ENCODE measurements around the gene ABHD8. TPM values are rescaled to one million over a fixed set of nuclear protein-coding genes. Genes with fewer than 3 reads are reported as not detected.

The ABHD8 gene
- total and polyA plus RNA-seq, 2 of the 4 experiments (the other 2 are of a cell fraction): 3.9 to 10.2 TPM

DNA sequence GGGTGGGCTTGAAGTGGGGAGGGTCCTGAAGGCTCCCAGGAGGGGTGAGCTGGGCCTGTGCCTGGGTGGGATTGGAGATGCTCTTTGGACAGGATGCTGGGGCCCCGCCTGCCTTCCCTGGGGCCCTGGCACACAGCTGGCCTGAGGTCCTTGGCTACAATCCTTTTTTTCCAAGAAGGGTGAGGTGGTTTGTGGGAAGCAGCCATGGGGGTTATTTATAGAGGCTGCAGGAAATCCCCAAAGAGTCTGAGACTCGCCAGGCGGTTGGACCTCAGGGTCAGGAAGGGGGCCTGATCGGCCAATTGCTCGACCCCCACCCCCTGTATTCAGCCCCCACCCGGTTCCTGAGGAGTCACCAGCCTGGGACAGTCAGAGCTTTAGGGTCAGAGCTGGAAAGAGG lies 44.1 kb upstream of the ABHD8 start:
- Histone ChIP-seq H2BK5ac (ENCODE audit: low read depth, low read length, poor library complexity, severe bottlenecking) (no peak overlapping the region), H3K4ac (ENCODE audit: low read depth, low read length) (no peak overlapping the region), H3K9me3 (ENCODE audit: control insufficient read depth, insufficient read depth, low read length) (no peaks in the 10 kb centered on the region), H3K36me3 (ENCODE audit: control insufficient read depth, insufficient read depth, low read length) (peaks cover under 1% of the 10 kb centered on the region; the same call in 1 of the 2 replicates), H2AK5ac (ENCODE audit: low read depth, low read length) (no peak overlapping the region), H4K8ac (ENCODE audit: low read depth in 2 of 2, low read length in 2 of 2) (no peak overlapping the region), H3K18ac (ENCODE audit: low read depth, low read length) (no peak overlapping the region), H3K9ac (ENCODE audit: low read depth, low read length) (no peak overlapping the region), H3K23ac (ENCODE audit: low read depth, low read length) (no peak overlapping the region), H4K20me1 (ENCODE audit: insufficient read depth, low read length) (no peaks in the 10 kb centered on the region; the same call in 1 of the 2 replicates), H2AK9ac (replicated peaks; ENCODE audit: low read depth, low read length, poor library complexity) (no peak overlapping the region), H3K27me3 (ENCODE audit: control insufficient read depth, insufficient read depth, low read length) (peaks cover 3% of the 10 kb centered on the region; the same call in 1 of the 2 replicates), H4K91ac (ENCODE audit: insufficient read depth, low read depth, low read length) (no peak overlapping the region), H4K5ac (ENCODE audit: low read depth, low read length) (no peak overlapping the region), H2AFZ (replicated peaks; ENCODE audit: low read length, poor library complexity) (no peak overlapping the region), H2BK15ac (ENCODE audit: low read depth, low read length) (no peak overlapping the region), H2BK20ac (ENCODE audit: low read depth, low read length) (no peak overlapping the region), H3K27ac (ENCODE audit: insufficient read depth, low read length) (no peak overlapping the region), H3K14ac (replicated peaks; ENCODE audit: low read depth, low read length) (no peak overlapping the region), H3K4me1 (ENCODE audit: control insufficient read depth, insufficient read depth, low read length) (0 out of 2 replicates have a peak, but pooled peaks cover 2% of the 10 kb centered on the region), H2BK120ac (ENCODE audit: low read depth, low read length) (no peak overlapping the region), H3K56ac (ENCODE audit: extremely low read depth, insufficient read depth, low read length) (no peak overlapping the region), H3K4me2 (ENCODE audit: low read depth, low read length) (no peak overlapping the region), H3K9me1 (ENCODE audit: insufficient read depth, low read length) (no peaks in the 10 kb centered on the region), H3K4me3 (ENCODE audit: insufficient read depth, low read depth, low read length) (no peak overlapping the region), H3K79me1 (ENCODE audit: low read depth in 1 of 2, low read length in 2 of 2) (no peaks in the 10 kb centered on the region)
- WGBS, 2 experiments (ENCODE audit: extremely low coverage in 2 of 2, insufficient read length in 1 of 2): no CpG with 5 or more reads among the region's 6 CpGs
- peak; percentile 20 for DNase-seq
- in situ Hi-C loops (cut with MboI; ENCODE audit: low sequenced_read_pairs) (loop anchor here (5.0 kb wide), 1 partner anchor 40 kb away; no protein-coding TSS in a partner anchor), dilution Hi-C loops (cut with HindIII; ENCODE audit: low sequenced_read_pairs, unreplicated experiment) (no loop called here), intact Hi-C loops (cut with micrococcal nuclease) (loop anchor here (2.0 kb wide), 1 partner anchor 507 kb away; no protein-coding TSS in a partner anchor)
- no peak for ATAC-seq (ENCODE audit: low read depth)
- POLR2A ChIA-PET (ENCODE audit: unreplicated experiment): no interaction called here
- CTCF ChIA-PET: interaction anchor here (1.5 kb wide), 1 partner anchor 39 kb away, joined by 3 read pairs; no protein-coding TSS in a partner anchor
- TF ChIP-seq, protein P1, sequence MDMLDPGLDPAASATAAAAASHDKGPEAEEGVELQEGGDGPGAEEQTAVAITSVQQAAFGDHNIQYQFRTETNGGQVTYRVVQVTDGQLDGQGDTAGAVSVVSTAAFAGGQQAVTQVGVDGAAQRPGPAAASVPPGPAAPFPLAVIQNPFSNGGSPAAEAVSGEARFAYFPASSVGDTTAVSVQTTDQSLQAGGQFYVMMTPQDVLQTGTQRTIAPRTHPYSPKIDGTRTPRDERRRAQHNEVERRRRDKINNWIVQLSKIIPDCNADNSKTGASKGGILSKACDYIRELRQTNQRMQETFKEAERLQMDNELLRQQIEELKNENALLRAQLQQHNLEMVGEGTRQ (IDR thresholded peaks at IDR 0.05; ENCODE audit: low read depth, low read length): no peak
- no peak for TF ChIP-seq NFE2L2 (IDR thresholded peaks at IDR 0.05; ENCODE audit: low read depth, low read length)
- no peak for TF ChIP-seq POLR2A (IDR thresholded peaks at IDR 0.05; ENCODE audit: low read depth, low read length)
- no peak for TF ChIP-seq RAD21 (IDR thresholded peaks at IDR 0.05; ENCODE audit: low read length)
- no peak for TF ChIP-seq MXI1 (IDR thresholded peaks at IDR 0.05; ENCODE audit: borderline replicate concordance, low read depth, low read length)
- TF ChIP-seq CHD1 (IDR thresholded peaks at IDR 0.05; ENCODE audit: low read depth, low read length): no peak
- TF ChIP-seq CEBPB (IDR thresholded peaks at IDR 0.05; ENCODE audit: low read depth, low read length): no peak
- TF ChIP-seq MAFK (IDR thresholded peaks at IDR 0.05; ENCODE audit: low read depth, low read length): no peak
- TF ChIP-seq, protein P2, sequence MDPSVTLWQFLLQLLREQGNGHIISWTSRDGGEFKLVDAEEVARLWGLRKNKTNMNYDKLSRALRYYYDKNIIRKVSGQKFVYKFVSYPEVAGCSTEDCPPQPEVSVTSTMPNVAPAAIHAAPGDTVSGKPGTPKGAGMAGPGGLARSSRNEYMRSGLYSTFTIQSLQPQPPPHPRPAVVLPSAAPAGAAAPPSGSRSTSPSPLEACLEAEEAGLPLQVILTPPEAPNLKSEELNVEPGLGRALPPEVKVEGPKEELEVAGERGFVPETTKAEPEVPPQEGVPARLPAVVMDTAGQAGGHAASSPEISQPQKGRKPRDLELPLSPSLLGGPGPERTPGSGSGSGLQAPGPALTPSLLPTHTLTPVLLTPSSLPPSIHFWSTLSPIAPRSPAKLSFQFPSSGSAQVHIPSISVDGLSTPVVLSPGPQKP (IDR thresholded peaks at IDR 0.05; ENCODE audit: borderline replicate concordance, low read depth, low read length): no peak
- no peak for TF ChIP-seq BHLHE40 (IDR thresholded peaks at IDR 0.05; ENCODE audit: low read depth, low read length)
- TF ChIP-seq FOS (IDR thresholded peaks at IDR 0.05; ENCODE audit: low read depth, low read length): no peak
- no peak for TF ChIP-seq MAZ (IDR thresholded peaks at IDR 0.05; ENCODE audit: borderline replicate concordance, low read depth, low read length)
- TF ChIP-seq, protein P3, sequence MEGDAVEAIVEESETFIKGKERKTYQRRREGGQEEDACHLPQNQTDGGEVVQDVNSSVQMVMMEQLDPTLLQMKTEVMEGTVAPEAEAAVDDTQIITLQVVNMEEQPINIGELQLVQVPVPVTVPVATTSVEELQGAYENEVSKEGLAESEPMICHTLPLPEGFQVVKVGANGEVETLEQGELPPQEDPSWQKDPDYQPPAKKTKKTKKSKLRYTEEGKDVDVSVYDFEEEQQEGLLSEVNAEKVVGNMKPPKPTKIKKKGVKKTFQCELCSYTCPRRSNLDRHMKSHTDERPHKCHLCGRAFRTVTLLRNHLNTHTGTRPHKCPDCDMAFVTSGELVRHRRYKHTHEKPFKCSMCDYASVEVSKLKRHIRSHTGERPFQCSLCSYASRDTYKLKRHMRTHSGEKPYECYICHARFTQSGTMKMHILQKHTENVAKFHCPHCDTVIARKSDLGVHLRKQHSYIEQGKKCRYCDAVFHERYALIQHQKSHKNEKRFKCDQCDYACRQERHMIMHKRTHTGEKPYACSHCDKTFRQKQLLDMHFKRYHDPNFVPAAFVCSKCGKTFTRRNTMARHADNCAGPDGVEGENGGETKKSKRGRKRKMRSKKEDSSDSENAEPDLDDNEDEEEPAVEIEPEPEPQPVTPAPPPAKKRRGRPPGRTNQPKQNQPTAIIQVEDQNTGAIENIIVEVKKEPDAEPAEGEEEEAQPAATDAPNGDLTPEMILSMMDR (conservative IDR thresholded peaks at IDR 0.05; ENCODE audit: low read depth, low read length): no peak
- TF ChIP-seq RFX5 (IDR thresholded peaks at IDR 0.05; ENCODE audit: low read depth, low read length): no peak
- no peak for TF ChIP-seq SMC3 (IDR thresholded peaks at IDR 0.05; ENCODE audit: low read depth, low read length)
- no peak for TF ChIP-seq RCOR1 (IDR thresholded peaks at IDR 0.05; ENCODE audit: insufficient replicate concordance, low read length)
- no TSS peak for BruUV-seq (replicated peaks)

Measured in IMR-90 (cell line).